ENCODE measurements around the gene EIF4E. TPM values are rescaled to one million over a fixed set of nuclear protein-coding genes. Genes with fewer than 3 reads are reported as not detected.

Gene EIF4E
- total and polyA plus RNA-seq, 2 of the 4 experiments (the other 2 are of a cell fraction) = 80.4 to 113 TPM

- Histone ChIP-seq H3K4ac (ENCODE audit: low read depth, low read length) (no peak overlapping the region), H3K9ac (ENCODE audit: low read depth, low read length) (no peak overlapping the region), H3K27ac (ENCODE audit: insufficient read depth, low read length) (no peak overlapping the region), H4K20me1 (ENCODE audit: insufficient read depth, low read length) (no peaks in the 10 kb centered on the region), H3K27me3 (ENCODE audit: control insufficient read depth, insufficient read depth, low read length) (no peaks in the 10 kb centered on the region), H3K4me1 (ENCODE audit: control insufficient read depth, insufficient read depth, low read length) (peaks cover 2% of the 10 kb centered on the region; the same call in 1 of the 2 replicates), H3K56ac (ENCODE audit: extremely low read depth, insufficient read depth, low read length) (no peak overlapping the region), H2AFZ (replicated peaks; ENCODE audit: low read length, poor library complexity) (no peak overlapping the region), H2BK5ac (ENCODE audit: low read depth, low read length, poor library complexity, severe bottlenecking) (no peak overlapping the region), H3K18ac (ENCODE audit: low read depth, low read length) (no peak overlapping the region), H3K4me3 (ENCODE audit: insufficient read depth, low read depth, low read length) (no peak overlapping the region), H3K9me3 (ENCODE audit: control insufficient read depth, insufficient read depth, low read length) (no peaks in the 10 kb centered on the region), H3K9me1 (ENCODE audit: insufficient read depth, low read length) (no peaks in the 10 kb centered on the region), H3K14ac (replicated peaks; ENCODE audit: low read depth, low read length) (no peak overlapping the region; the same call in 1 of the 2 replicates), H4K5ac (ENCODE audit: low read depth, low read length) (no peak overlapping the region), H4K8ac (ENCODE audit: low read depth in 2 of 2, low read length in 2 of 2) (no peak overlapping the region), H2AK5ac (ENCODE audit: low read depth, low read length) (no peak overlapping the region), H3K79me1 (ENCODE audit: low read depth in 1 of 2, low read length in 2 of 2) (no peaks in the 10 kb centered on the region), H3K4me2 (ENCODE audit: low read depth, low read length) (no peak overlapping the region), H3K23ac (ENCODE audit: low read depth, low read length) (no peak overlapping the region; the same call in 1 of the 2 replicates), H2BK120ac (ENCODE audit: low read depth, low read length) (no peak overlapping the region), H2AK9ac (replicated peaks; ENCODE audit: low read depth, low read length, poor library complexity) (no peak overlapping the region), H2BK20ac (ENCODE audit: low read depth, low read length) (no peak overlapping the region), H3K36me3 (ENCODE audit: control insufficient read depth, insufficient read depth, low read length) (no peaks in the 10 kb centered on the region), H4K91ac (ENCODE audit: insufficient read depth, low read depth, low read length) (no peak overlapping the region), H2BK15ac (ENCODE audit: low read depth, low read length) (no peak overlapping the region)
- intact Hi-C loops (cut with micrococcal nuclease) = no loop called here
- WGBS, 2 experiments (ENCODE audit: extremely low coverage in 2 of 2, insufficient read length in 1 of 2) = no CpG with 5 or more reads among the region's 1 CpG
- DNase-seq (no peak), ATAC-seq (ENCODE audit: low read depth) (no peak; the same call in 1 of the 2 replicates)
- ChIA-PET CTCF (no interaction called here), POLR2A (ENCODE audit: unreplicated experiment) (no interaction called here)
- in situ Hi-C loops (cut with MboI; ENCODE audit: low sequenced_read_pairs) = no loop called here
- no TSS peak for BruUV-seq (replicated peaks)
- TF ChIP-seq CEBPB (IDR thresholded peaks at IDR 0.05; ENCODE audit: low read depth, low read length) = no peak
- TF ChIP-seq RFX5 (IDR thresholded peaks at IDR 0.05; ENCODE audit: low read depth, low read length) = no peak
- no peak for TF ChIP-seq RCOR1 (IDR thresholded peaks at IDR 0.05; ENCODE audit: insufficient replicate concordance, low read length)
- TF ChIP-seq NFE2L2 (IDR thresholded peaks at IDR 0.05; ENCODE audit: low read depth, low read length) = no peak
- TF ChIP-seq, protein P1, sequence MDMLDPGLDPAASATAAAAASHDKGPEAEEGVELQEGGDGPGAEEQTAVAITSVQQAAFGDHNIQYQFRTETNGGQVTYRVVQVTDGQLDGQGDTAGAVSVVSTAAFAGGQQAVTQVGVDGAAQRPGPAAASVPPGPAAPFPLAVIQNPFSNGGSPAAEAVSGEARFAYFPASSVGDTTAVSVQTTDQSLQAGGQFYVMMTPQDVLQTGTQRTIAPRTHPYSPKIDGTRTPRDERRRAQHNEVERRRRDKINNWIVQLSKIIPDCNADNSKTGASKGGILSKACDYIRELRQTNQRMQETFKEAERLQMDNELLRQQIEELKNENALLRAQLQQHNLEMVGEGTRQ (IDR thresholded peaks at IDR 0.05; ENCODE audit: low read depth, low read length) = no peak
- no peak for TF ChIP-seq CHD1 (IDR thresholded peaks at IDR 0.05; ENCODE audit: low read depth, low read length)
- TF ChIP-seq MAFK (IDR thresholded peaks at IDR 0.05; ENCODE audit: low read depth, low read length) = no peak
- no peak for TF ChIP-seq MAZ (IDR thresholded peaks at IDR 0.05; ENCODE audit: borderline replicate concordance, low read depth, low read length)
- TF ChIP-seq POLR2A (IDR thresholded peaks at IDR 0.05; ENCODE audit: low read depth, low read length) = no peak
- no peak for TF ChIP-seq BHLHE40 (IDR thresholded peaks at IDR 0.05; ENCODE audit: low read depth, low read length)
- dilution Hi-C loops (cut with HindIII; ENCODE audit: low sequenced_read_pairs, unreplicated experiment) = no loop called here
Observed at GRCh38 chr4:98950925-98951324, 22.0 kb upstream of the EIF4E start.

Data from IMR-90 (cell line).